Left lung (tissue), 10 donors: ENCODE measurements around the gene FCRLA. TPM values are rescaled to one million over a fixed set of nuclear protein-coding genes. Genes with fewer than 3 reads are reported as not detected.
A peak's percentile ranks its signal among the peaks of the same experiment; 100 is the strongest.

ENCODE experiments used
- ATAC-seq: fragments of 200-7000 bp; cut with Tn5 transposase; one replicate; pipeline ENCODE4 v1.9.1; 2020; ENCODE audit warnings: moderate library complexity
- DNase-seq, 4 donors: peaks; one replicate each; pipeline ENCODE4 v3.0.0-alpha.2; 2013 to 2020
- H3K27ac ChIP-seq, 2 donors: fragments of 200-600 bp; sonication (generic) in 1 of 2; one replicate each; pipeline versions ENCODE4 v1.5.0 to v1.8.0; 2020 to 2021
- H3K27me3 ChIP-seq, 2 donors: fragments of 200-600 bp; sonication (generic) in 1 of 2; one replicate each; pipeline versions ENCODE4 v1.5.0 to v1.8.0; 2020 to 2021
- H3K36me3 ChIP-seq, 2 donors: fragments of 200-600 bp; sonication (generic) in 1 of 2; one replicate each; pipeline versions ENCODE4 v1.5.0 to v1.8.0; 2020 to 2021
- H3K4me1 ChIP-seq, 2 donors: fragments of 200-600 bp; one replicate each; pipeline ENCODE4 v1.8.0; 2021
- H3K4me3 ChIP-seq, 2 donors: fragments of 200-600 bp; sonication (generic) in 1 of 2; one replicate each; pipeline versions ENCODE4 v1.5.0 to v1.8.0; 2020 to 2021; ENCODE audit warnings: mild to moderate bottlenecking in 1 of 2
- H3K9me3 ChIP-seq, 2 donors: fragments of 200-600 bp; sonication (generic) in 1 of 2; one replicate each; pipeline versions ENCODE4 v1.5.0 to v1.8.0; 2020 to 2021
- intact Hi-C, 2 donors: fragments of 100-400 bp; cut with DNase I; formaldehyde crosslinking; loops; one replicate each; pipeline versions ENCODE4 v1.11.2 to v1.14.2; 2022
- polyA plus RNA-seq, 6 donors: library from polyadenylated mRNA; unstranded; fragments of 120-200 nt; gene quantifications; one replicate each; pipeline ENCODE4 v1.2.1, GENCODE V29; 2013; ENCODE audit not compliant: insufficient read length in 6 of 6
- total RNA-seq, 2 donors: library from RNA; stranded (reverse); fragmentation: NEBNext Ultra II Directional; extraction: Animal tissue kit (Norgen Biotek cat#: 25700); gene quantifications; one replicate each; pipeline ENCODE4 v1.2.1, GENCODE V29; 2021
- TF ChIP-seq, protein P1 (sequence below), 2 donors: fragments of 200-600 bp; sonication (generic) in 1 of 2; IDR thresholded peaks; one replicate each; pipeline versions ENCODE4 v1.5.0 to v1.8.0; 2021; ENCODE audit warnings: antibody characterized with exemption in 2 of 2
- donor health status: DM: no; HTN: yes; CAD: no.
- donor health status: DM: no; HTN: no; CAD: no.

The FCRLA gene
- total and polyA plus RNA-seq, 8 donors = 0.08 to 0.44 (median 0.34) TPM; not detected in 1

DNA sequence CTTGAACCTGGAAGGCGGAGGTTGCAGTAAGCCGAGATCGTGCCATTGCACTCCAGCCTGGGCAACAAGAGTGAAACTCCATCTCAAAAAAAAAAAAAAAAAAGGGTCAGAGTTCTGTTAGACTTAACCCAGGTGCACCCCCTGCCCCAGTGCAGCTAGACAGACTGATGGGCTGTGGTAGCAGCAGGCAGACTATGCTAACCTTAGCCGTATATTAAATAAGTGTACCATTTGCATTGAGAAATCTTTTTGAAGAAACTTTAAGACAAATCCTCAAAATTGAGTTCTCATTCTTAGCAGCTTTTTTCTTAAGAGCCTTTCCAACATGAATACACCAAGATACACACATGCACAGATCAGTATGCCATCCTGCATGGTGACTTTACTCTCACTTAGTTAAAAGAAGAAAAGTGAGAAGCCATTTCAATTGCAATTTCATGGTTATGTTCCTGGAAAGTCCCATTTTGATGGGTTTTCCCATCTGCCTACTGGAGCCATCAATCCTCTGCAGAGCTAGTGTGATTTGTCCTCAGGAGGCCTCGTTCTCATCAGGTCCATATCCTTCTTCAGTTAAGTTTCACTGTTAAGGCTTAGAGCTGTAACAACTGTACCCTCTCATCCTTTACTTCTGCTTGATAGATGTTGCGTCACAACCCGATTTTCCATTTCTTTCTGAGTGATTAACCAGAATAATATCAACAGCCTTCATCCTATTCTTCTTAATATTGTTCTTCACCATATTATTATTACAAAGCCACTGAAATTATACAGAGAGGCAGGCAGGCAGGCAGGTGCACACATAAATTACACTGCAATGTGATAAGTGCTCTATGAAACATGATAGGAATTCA, 21.6 kb downstream of the FCRLA start:
- no peak for DNase-seq
- TF ChIP-seq, protein P1, sequence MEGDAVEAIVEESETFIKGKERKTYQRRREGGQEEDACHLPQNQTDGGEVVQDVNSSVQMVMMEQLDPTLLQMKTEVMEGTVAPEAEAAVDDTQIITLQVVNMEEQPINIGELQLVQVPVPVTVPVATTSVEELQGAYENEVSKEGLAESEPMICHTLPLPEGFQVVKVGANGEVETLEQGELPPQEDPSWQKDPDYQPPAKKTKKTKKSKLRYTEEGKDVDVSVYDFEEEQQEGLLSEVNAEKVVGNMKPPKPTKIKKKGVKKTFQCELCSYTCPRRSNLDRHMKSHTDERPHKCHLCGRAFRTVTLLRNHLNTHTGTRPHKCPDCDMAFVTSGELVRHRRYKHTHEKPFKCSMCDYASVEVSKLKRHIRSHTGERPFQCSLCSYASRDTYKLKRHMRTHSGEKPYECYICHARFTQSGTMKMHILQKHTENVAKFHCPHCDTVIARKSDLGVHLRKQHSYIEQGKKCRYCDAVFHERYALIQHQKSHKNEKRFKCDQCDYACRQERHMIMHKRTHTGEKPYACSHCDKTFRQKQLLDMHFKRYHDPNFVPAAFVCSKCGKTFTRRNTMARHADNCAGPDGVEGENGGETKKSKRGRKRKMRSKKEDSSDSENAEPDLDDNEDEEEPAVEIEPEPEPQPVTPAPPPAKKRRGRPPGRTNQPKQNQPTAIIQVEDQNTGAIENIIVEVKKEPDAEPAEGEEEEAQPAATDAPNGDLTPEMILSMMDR (IDR thresholded peaks at IDR 0.05) = no peak
- Histone ChIP-seq H3K27me3 (peaks cover 3 to 65% of the 10 kb centered on the region in 2 donors), H3K36me3 (no peaks in the 10 kb centered on the region), H3K4me1 (peaks cover 0 to 26% of the 10 kb centered on the region in 2 donors), H3K27ac (no peak overlapping the region), H3K4me3 (no peak overlapping the region), H3K9me3 (no peaks in the 10 kb centered on the region)
- ATAC-seq = no peak
- intact Hi-C loops = no loop called here

DNA sequence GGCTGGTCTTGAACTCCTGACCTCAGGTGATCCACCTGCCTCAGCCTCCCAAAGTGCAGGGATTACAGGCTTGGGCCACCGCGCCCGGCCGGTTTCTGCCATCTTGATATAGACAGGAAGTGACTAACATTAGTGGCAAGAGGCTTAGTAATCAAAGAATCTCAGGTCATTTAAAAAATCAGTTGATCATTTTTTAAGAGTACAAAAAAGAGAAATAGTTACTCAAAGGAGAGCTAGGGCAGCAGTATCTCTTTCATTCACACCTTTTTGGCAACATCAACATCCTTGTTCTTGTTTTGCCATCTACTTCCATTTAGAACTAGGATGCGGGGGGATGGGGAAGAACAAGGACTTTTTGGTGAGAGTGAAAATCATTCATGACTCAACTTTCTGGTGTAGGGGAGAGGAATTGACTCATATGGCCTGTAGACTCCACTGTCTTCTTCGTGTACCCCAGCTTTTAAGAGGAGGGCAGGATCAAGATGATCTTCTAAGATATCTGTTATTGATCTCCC, 23.1 kb downstream of the FCRLA start:
- no peaks in the 10 kb centered on the region for H3K9me3 ChIP-seq
- H3K36me3 ChIP-seq = no peaks in the 10 kb centered on the region
- no peak for ATAC-seq
- DNase-seq = no peak
- TF ChIP-seq, protein P1 (IDR thresholded peaks at IDR 0.05) = no peak
- H3K27ac ChIP-seq = no peak overlapping the region
- intact Hi-C loops = no loop called here
- no peak overlapping the region for H3K4me3 ChIP-seq
- H3K4me1 ChIP-seq = peaks cover 0 to 26% of the 10 kb centered on the region in 2 donors
- H3K27me3 ChIP-seq = peaks cover 0 to 50% of the 10 kb centered on the region in 2 donors

DNA sequence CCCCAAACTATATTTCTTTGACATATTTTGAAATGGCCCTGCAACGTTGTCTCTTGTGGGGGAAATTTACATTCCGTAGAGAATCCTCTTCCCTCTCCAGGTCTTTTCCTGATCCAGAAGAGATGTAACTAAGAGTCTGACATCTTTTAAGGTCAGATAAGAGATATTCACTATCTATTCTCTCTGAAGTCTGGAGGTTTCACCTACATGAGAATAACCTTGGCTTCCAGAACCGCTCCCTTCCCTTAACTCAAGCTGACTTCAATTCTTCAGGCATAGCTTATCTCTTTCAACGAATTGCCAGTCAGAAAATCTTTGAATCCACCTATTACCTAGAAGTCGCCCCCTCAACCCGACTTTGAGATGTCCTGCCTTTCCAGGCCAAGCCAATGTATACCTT, 24.2 kb downstream of the FCRLA start:
- ATAC-seq = no peak
- Histone ChIP-seq H3K27me3 (peaks cover 0 to 39% of the 10 kb centered on the region in 2 donors), H3K4me3 (no peak overlapping the region), H3K36me3 (no peaks in the 10 kb centered on the region), H3K4me1 (peaks cover 0 to 15% of the 10 kb centered on the region in 2 donors), H3K27ac (no peak overlapping the region), H3K9me3 (no peaks in the 10 kb centered on the region)
- DNase-seq = no peak
- intact Hi-C loops = no loop called here
- TF ChIP-seq, protein P1 (IDR thresholded peaks at IDR 0.05) = no peak

DNA sequence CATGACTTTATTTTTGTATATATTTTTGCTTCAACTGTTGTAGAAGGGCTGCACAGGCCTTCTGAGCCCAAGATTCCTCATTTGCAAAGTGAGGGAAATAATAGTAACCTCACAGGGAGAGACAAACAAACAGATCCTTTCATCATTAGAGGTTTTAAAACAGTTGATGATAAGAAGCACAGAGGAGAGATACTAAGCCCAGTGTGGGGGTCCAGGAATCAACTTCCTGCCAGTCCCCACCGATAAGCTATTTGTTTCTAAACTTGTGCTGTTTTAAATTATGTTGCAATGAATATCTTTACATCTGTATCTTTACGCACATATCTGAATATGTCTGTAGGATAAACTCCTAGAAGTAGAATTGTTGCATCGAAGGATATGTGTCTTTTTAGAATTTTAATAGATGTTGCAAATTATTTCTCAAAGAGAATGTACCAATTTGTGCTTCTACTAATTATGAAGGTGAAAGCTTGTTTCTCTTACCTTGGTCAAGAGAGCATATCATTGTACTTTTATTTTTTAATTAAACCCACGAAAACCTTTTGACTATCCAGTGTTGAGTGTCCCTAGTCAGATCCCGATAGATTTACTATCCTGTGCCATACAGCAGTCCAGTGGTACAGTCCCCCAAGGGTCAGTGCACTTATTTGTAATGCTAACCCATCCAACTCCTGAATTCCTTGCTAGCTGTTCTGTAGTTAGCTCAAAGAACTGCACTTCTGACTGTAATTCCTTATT, 25.1 kb downstream of the FCRLA start:
- Histone ChIP-seq H3K27me3 (peaks cover 0 to 31% of the 10 kb centered on the region in 2 donors), H3K36me3 (no peaks in the 10 kb centered on the region), H3K4me1 (peaks cover 0 to 8% of the 10 kb centered on the region in 2 donors), H3K4me3 (no peak overlapping the region), H3K9me3 (no peaks in the 10 kb centered on the region), H3K27ac (no peak overlapping the region)
- ATAC-seq = no peak
- TF ChIP-seq, protein P1 (IDR thresholded peaks at IDR 0.05) = no peak
- intact Hi-C loops = no loop called here
- DNase-seq = no peak

DNA sequence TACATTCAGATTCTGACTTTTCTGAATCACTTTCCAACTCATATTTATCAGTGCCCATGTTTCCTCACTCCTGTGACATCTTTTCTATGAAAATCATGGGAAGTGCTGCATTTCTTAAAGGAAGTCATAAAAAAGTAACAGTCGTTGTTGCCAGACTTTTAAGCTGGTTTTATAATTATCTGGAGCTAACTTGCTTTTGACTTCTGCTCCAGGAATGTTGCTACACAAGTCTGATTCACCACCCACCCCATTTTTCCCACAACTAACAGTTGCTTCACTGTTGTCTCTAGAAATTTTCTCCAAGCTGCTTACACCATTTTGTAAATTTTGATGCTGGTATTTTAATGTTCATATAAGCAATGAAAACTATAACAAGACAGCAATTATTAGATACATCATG, 26.5 kb downstream of the FCRLA start:
- ATAC-seq (peak; percentile 61), DNase-seq (no peak)
- TF ChIP-seq, protein P1 (IDR thresholded peaks at IDR 0.05) = no peak

More for the DNA sequence above, 26.5 kb downstream of the FCRLA start:
- Histone ChIP-seq H3K27me3 (peaks cover 0 to 22% of the 10 kb centered on the region in 2 donors), H3K36me3 (no peaks in the 10 kb centered on the region), H3K4me1 (peaks cover 0 to 6% of the 10 kb centered on the region in 2 donors), H3K9me3 (no peaks in the 10 kb centered on the region), H3K4me3 (no peak overlapping the region), H3K27ac (no peak overlapping the region)
- intact Hi-C loops = no loop called here
